ENCODE results near the gene TRMT11. TPM values are rescaled to one million over a fixed set of nuclear protein-coding genes. Genes with fewer than 3 reads are reported as not detected.
"Not testable (repeated sequence)": the region's sequence is repeated elsewhere in the genome, so short reads cannot be mapped to it uniquely, and the experiment has no call there.

The TRMT11 gene
- total RNA-seq, 1 donor: 49.2 TPM

GRCh38 chr6:126055449-126055848 lies 69.1 kb downstream of the TRMT11 start:
- no peak for TF ChIP-seq CTCF (IDR thresholded peaks at IDR 0.05; ENCODE audit: insufficient read depth, low read depth, low read length)
- DNase-seq (ENCODE audit: low read depth): no peak
- no peak overlapping the region for H3K4me3 ChIP-seq (ENCODE audit: low read depth, low read length)

- DNase-seq (ENCODE audit: low read depth): no peak
- no peak for TF ChIP-seq CTCF (IDR thresholded peaks at IDR 0.05; ENCODE audit: insufficient read depth, low read depth, low read length)
- no peak overlapping the region for H3K4me3 ChIP-seq (ENCODE audit: low read depth, low read length)
Observed at GRCh38 chr6:126056355-126057004, 70.1 kb downstream of the TRMT11 start.

DNA sequence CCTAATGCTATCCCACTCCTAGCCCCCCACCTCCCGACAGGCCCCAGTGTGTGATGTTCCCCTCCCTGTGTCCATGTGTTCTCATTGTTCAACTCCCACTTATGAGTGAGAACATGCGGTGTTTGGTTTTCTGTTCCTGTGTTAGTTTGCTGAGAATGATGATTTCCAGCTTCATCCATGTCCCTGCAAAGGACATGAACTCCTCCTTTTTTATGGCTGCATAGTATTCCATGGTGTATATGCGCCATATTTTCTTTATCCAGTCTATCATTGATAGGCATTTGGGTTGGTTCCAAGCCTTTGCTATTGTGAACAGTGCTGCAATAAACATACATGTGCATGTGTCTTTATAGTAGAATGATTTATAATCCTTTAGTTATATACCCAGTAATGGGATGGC lies 71.7 kb downstream of the TRMT11 start:
- H3K4me3 ChIP-seq (ENCODE audit: low read depth, low read length); DNase-seq (ENCODE audit: low read depth): not testable (repeated sequence)

- no peak overlapping the region for H3K4me3 ChIP-seq (ENCODE audit: low read depth, low read length)
- no peak for DNase-seq (ENCODE audit: low read depth)
- no peak for TF ChIP-seq CTCF (IDR thresholded peaks at IDR 0.05; ENCODE audit: insufficient read depth, low read depth, low read length)
Observed at GRCh38 chr6:126060400-126060799, 74.1 kb downstream of the TRMT11 start.

DNA sequence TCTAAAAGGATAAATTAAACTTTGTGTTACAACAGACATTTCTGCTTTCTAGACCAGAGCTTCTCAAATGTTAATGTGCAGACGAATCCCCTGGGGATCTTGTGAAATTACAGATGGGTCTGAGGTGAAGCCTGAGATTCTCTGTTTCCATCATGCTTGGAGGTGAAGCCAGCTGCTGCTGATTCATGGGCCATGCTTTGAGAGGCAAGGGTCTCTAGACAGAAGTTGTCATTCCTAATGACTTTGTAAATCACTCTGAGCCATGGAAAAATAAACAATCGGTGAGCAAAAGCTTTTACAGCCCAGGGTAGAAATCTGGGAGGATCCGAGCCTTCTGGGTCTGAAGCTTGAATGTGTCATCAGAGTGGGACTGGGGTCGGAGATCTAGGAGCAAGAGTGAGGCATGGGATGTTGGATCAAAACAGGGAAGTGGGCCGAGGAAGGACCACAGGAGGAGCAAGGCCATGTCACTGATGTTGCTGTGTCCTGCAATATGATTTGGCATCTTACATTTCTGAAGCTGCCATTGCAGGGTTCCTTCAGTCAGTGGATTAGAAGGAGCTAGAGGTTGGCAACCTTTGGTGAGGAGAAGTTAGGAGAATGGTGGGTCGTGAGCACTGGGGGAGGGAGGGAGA lies 77.3 kb downstream of the TRMT11 start:
- DNase-seq (ENCODE audit: low read depth): peak; percentile 91
- no peak overlapping the region for H3K4me3 ChIP-seq (ENCODE audit: low read depth, low read length)
- no peak for TF ChIP-seq CTCF (IDR thresholded peaks at IDR 0.05; ENCODE audit: insufficient read depth, low read depth, low read length)

GRCh38 chr6:126064257-126064747 lies 78.0 kb downstream of the TRMT11 start:
- no peak overlapping the region for H3K4me3 ChIP-seq (ENCODE audit: low read depth, low read length)
- TF ChIP-seq CTCF (IDR thresholded peaks at IDR 0.05; ENCODE audit: insufficient read depth, low read depth, low read length): no peak
- DNase-seq (ENCODE audit: low read depth): peak; percentile 65

- H3K4me3 ChIP-seq (ENCODE audit: low read depth, low read length): no peak overlapping the region
- peak; percentile 77 for DNase-seq (ENCODE audit: low read depth)
Observed at GRCh38 chr6:126064748-126065401, 78.5 kb downstream of the TRMT11 start.

More at GRCh38 chr6:126064748-126065401, 78.5 kb downstream of the TRMT11 start:
- TF ChIP-seq CTCF (IDR thresholded peaks at IDR 0.05; ENCODE audit: insufficient read depth, low read depth, low read length): no peak
